HG02610 (cell line): ENCODE results near the gene HS6ST3.

ENCODE experiments used
- ATAC-seq: cut with Tn5 transposase; IDR thresholded peaks from one replicate; pipeline ENCODE4 v1.9.1; 2021; ENCODE audit warnings: mild to moderate bottlenecking, moderate library complexity; ENCODE audit not compliant: unreplicated experiment

HS6ST3 gene

GRCh38 chr13:96198038-96198437 lies 108.1 kb downstream of the HS6ST3 start:
- no peak for ATAC-seq

DNA sequence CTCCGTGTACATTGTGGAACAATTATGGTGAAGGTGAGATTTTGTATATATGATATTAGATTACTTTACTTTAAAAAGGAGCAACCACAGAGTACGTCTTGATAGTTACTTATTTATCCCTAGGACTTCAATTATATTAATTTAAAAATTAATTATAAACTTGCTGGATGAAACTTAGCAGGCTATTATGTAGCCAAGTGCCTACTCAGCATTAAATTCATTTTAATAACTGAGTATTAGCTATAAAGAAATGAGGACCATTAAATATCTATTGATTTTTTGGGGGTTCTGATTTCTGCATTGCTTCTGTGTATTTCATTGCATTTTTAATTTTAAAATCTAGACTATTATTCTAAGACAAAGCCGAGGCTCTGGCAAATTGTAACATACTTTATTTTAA lies 109.4 kb downstream of the HS6ST3 start:
- no peak for ATAC-seq

DNA sequence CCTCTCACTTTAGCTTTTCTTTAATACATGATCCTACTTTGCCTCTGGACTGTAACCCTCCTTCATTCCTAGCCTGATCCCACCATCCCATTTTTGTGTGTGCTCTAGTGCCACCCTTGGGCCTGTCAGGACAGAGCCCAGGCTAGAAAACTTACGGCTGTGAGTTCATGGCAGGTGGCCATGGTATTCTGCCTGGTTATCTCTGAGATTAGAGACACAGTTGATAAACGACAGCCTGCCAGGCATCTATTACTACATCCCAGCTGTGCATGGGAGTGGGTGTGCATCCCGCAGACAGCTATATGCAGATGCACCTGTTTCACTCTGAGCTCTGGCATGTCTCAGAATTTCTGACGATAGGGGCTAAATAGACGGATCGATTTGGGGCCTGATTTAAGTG lies 110.9 kb downstream of the HS6ST3 start:
- ATAC-seq, result no peak

GRCh38 chr13:96202315-96202714 lies 112.4 kb downstream of the HS6ST3 start:
- no peak for ATAC-seq

GRCh38 chr13:96203471-96203870 lies 113.6 kb downstream of the HS6ST3 start:
- ATAC-seq, result no peak

DNA sequence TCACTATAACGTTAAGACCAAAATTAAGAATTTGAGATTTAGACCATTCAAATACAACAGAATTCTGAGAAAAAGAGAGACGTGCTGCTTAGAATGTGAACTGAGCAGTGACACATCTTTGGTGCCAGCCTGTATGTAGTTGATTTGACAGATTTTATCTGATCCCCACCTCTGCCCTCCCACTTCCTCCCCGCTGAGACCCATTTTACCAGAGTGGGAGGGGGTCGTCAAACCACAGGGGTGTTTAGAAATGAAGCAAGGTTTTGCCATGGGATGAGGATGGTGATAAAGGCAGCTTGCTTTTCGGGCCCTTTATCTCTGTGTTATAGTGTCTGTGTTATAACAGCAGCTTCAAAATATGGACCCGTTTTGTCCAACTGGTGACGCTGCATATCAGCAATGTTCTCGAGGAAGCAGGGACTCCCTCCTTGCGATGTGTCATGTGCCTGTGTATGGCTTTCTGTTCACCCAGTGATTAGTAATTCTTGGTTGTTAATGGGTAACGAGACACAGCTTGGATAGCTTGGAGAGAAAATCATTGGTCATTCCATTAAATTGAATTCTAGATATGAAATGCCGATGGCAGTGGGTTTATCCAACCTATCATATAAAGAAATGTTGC lies 125.0 kb downstream of the HS6ST3 start:
- no peak for ATAC-seq

- no peak for ATAC-seq
Measured at GRCh38 chr13:96216543-96216942, 126.6 kb downstream of the HS6ST3 start.

- no peak for ATAC-seq
Measured at GRCh38 chr13:96218475-96218874, 128.6 kb downstream of the HS6ST3 start.

- no peak for ATAC-seq
Measured at GRCh38 chr13:96221471-96221870, 131.6 kb downstream of the HS6ST3 start.

DNA sequence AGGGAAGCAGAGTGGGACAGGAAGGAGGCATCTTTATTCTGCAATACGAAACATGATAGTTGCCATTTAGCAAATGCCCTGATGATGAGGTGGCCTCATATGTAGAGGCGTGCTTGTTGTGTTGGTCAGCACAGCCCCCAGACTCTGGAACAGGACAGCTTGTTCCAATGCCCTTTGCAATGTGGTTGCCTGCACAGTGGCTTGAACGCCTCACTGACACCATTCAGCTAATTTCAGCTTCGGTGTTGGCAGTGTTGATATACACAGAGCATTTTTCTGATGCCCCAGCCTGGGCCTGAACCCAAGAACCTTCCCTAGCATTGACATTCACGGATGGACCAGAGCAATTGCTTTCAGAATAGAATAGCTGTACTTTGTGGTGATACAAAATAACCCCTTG lies 133.3 kb downstream of the HS6ST3 start:
- ATAC-seq, result no peak

DNA sequence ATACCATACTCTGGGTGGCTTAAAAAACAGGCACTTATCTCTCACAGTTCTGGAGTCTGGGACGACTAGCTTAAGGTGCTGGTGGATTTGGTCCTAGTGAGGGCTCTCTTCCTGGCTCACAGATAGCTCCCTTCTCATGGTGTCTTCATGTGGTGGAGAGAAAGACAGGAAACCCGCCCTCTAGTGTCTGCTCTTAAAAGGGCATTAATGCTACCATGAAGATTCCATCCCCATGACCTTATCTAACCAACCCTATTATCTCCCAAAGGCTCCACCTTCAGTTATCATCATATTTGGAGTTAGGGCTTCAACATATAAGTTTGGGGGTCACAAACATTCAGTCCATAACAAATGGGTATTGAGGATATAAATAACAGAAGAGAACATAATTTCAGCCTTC lies 139.4 kb downstream of the HS6ST3 start:
- peak; percentile 60 for ATAC-seq

- ATAC-seq, result no peak
Measured at GRCh38 chr13:96238241-96238640, 148.3 kb downstream of the HS6ST3 start.

DNA sequence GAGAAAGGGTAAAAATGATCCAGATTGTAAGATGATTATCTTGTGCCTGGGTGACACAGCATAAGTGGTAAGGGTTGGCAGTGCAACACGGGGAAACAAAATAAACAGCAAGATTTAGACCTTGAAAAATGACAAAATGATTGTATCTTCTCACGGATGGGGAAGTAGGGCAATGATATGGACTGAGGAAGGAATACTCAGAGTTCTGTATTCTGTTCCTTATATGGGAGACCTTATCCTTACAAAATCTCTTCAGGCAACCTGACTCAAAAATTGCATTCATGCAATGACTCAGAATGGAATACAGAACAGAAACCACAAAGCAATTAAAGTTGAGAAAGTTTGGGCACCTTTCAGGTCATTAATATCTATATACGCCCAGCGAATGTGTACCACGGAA lies 149.0 kb downstream of the HS6ST3 start:
- ATAC-seq, result no peak

DNA sequence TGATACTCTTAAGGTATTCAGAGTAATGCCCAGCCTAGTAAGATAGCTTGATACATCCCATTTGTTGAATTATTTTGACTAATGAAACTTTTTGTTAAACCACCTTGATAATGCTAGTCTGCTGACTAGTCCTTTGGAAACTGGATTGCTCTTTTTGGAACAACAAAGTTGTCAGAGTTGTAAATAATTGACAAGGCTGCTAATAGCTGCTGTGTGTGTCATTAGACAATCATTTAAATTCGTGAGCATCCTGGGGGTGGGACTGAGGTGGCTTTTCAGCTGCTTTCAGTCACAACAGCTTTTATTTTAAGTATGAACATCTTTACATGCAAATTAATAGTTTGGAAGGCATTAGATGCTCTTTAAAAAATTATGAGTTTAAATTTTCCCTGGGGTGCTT lies 153.5 kb downstream of the HS6ST3 start:
- ATAC-seq, result no peak

DNA sequence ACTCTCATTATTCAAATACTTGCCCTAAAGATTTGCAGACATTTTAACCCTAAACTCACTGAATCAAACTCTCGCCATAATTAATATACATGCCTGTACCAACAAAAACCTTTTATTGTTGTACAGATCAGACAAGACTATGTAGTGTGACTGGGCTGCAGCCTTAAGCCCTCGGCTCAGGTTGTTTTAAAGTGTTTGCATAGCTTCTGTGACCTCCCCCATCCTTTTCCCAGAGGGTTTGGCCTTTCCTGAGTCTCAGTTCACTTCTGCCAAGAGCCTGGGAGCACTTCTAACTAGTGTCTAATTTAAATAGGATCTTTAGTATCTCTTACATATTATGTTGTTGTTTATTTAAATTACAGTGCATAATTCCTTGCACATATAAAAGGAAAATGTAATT lies 158.2 kb downstream of the HS6ST3 start:
- ATAC-seq, result no peak

DNA sequence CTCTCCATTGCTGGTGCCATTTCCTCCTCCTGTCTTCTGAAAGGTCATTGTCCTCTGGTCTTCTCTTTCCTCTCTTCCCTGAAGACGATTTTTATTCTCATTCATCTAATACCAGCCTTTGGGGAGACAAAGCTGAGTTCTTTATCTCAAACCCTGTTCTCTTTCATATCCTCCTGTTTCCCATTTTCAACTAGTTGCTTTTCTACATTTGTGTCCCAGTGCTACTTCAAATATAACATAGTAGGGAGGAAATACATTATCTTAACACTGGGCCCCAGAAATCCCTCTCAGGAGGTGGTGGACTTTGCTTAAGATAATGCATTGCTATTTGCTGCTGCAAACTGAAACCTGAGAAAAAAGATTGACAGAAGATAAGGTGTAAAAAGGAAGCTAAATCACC lies 159.1 kb downstream of the HS6ST3 start:
- no peak for ATAC-seq

- no peak for ATAC-seq
Measured at GRCh38 chr13:96252903-96253302, 163.0 kb downstream of the HS6ST3 start.

DNA sequence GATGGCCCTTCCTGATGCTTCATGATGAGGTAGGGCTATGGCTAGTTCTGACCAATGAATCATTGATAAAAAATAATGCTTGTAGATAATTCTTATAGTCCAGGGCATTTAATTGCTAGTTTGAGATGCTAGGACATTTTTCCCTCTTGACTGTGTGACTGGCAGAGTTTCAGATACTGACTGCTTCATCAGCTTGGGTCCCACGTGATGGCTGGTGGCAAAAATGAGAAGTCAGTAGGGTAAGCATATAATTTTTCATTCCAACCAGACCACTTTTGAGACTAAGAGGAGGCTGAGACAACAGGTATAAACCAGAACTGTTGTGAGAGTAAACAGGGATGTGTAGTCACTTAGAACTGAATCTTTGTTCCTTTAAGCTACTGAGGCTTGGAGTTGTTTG lies 183.3 kb downstream of the HS6ST3 start:
- no peak for ATAC-seq

- ATAC-seq, result no peak
Measured at GRCh38 chr13:96274046-96274445, 184.1 kb downstream of the HS6ST3 start.

GRCh38 chr13:96279904-96280303 lies 190.0 kb downstream of the HS6ST3 start:
- no peak for ATAC-seq

DNA sequence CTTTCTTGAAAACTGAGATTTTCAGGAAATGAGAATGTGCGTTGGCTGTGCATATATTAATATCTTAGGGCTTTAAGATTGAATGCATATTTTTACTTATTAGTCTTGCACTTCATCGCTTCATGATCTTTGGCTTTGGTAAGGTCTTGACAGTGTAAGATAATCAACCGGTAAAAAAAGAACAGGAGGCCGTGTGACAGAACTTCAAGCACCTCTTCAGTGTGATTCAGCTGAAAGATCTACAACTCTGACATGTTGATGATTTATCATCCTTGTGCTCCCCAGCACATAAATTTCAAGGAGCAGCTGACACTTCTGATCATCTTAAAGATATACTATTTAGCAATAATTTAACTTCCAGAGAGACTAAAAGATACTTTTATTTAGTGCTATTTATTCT lies 195.1 kb downstream of the HS6ST3 start:
- ATAC-seq, result no peak

DNA sequence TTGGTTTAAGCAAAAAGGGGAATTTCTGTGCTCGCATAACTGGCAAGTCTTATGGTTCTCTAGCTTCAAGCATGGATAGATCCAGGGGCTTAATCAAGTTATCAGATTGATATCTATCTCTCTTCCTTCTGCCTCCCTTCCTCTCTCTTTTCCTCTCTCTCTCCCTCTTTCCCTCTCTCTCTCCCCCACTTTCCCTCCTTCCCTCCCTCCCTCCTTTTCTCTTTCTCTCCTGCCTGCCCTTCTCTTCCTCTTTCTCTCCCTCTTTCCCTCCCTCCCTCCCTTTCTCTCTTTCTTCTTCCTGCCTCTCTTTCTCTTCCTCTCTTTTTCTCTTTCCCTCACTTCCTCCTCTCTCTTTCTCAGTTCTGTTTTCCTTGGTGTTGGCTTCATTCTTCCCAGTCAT lies 195.8 kb downstream of the HS6ST3 start:
- ATAC-seq, result no peak
